Hematopoietic multipotent progenitor cell treated with erythropoietin and hydrocortisone succinate and interleukin-3 and kit ligand, for 4 days (in vitro differentiated cells): ENCODE measurements around the gene GPHA2.

Experiments
- DNase-seq: peaks from one replicate; pipeline ENCODE4 v3.0.0-alpha.2; 2015

GPHA2 gene

GRCh38 chr11:64909653-64910343 lies 25.9 kb downstream of the GPHA2 start:
- no peak for DNase-seq

DNA sequence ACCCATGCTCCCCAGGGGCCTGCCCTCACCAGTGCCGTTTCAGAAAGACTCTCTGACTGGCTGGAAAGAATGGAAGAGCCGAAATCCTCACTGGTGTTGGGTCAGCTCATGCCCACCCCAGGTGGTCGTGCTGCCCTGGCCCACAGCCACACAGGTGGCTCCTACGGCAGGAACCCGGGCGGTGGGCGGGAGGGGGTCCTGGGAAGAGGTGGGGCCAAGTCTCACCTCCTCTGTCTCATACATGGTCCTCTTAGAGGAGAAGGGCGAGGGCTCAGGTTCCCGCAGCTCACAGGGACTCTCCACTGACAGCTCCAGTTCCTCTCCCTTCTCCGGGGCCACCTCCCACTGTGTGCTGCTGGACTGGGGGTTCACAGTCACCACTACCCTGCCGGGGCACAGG lies 26.9 kb downstream of the GPHA2 start:
- no peak for DNase-seq

DNA sequence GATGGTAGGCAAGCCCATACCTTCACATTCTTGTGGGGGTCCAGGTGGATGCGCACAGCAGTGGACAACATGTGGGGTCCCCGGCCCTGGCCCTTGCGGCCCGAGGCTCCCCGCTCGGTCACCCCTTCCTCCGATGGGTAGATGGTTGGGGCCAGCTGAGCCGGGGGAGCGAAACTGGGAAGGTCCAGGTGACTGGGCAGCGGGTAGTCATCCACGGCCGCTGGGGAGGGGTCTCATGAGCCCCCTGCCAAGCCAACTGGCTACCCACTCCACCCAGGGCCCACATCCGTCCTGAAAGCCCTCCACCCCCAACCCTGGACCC lies 29.4 kb downstream of the GPHA2 start:
- DNase-seq, result no peak

DNA sequence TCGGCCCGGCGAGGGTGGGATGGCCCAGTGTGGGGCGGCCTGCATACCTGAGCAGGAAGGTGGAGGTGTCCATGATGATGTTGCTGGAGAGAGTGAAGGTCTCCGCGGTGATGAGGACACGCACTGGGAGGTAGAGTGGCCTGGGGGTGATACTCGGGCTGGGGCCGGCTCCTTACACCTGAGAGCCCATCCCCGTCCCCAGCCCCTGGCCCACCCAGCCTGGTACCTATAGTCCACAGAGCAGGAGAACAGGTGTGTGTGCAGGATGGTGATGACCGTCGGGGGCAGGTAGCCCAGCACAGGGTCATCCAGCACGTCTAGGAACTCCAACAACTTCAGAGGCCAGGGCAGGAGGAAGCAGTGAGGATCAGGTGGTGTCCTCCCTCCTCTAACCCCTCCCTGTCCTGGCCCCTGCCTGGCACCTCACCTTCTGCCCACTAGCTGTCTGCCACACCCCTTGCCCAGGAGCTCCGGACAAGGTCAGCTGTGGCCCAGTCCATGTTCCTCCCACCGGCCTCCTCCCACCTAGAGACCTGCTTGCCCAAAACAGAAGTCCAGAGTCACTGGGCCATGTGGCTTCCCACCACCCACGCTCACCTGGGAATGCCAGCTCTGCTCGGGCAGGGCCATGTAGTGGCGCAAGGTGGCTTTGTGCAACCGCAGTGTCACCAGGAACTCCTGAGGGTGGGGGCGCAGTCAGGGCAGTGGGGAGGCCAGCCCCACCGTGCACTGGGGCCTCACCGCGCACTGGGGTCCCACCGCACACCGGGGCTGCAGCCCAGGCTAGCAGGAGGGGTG lies 30.0 kb downstream of the GPHA2 start:
- DNase-seq, result no peak

DNA sequence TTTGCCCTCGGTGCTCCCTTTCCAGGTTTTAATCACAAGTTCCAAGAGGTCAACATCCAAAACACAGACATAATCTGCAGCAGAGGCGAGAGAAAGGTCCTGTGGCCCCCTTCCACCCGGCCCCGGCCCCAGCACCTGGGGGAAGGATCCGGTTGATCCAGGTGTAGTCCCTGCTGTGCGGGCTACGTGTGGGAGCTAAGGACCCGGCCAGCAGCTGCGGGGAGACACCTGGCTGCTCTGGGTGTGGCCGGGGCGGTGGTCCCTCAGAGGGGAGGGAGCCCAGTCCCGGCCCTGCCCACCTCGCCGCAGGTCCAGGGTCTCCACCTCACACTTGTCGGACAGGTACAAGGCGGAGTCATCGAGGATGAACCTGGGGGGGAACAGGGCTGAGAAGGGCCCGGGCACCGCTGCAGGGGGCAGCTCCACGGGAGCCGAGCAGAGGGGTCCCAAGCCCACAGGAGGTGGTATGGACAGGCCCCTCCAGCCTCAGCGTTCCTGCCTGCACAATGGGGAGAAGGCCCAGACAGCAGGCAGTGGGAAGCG lies 32.3 kb downstream of the GPHA2 start:
- no peak for DNase-seq

DNA sequence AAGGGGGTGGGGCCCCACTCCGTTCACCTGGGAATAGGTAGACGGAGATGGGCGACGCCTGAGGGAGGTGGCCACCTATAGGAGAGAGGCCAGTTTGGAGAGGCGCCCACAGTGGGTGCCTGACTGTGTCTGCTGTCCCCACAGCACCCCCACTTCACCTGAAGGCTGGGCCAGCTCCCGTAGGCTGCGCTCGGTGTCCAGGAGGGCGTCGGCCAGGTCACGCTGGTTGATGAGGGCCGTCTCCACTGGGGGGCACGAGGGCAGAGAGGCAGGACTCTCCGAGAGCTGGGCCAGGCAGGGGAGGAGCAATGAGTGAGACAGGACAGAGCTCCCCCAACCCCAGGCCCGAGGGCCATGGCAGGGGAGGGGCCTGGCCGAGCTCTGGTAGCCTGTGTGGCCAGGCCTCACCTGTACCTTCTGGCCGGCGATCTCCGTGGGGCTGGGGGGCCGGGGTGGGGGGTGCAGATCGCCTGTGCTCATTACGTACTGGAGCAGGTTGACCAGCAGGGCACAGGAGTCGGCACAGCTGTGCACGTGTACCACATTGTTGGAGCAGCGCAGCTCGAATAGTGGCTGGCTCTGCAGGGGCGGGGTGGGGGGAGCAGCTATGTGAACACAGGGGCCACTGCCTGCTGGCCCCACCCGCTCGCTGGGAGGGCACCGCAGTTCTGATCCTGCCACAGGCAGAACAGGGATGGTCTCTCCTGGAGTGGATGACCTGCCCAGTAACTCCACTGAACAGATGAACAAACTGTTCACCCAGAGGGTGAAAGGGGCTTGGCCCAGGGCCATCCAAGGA lies 33.4 kb downstream of the GPHA2 start:
- DNase-seq, result no peak

DNA sequence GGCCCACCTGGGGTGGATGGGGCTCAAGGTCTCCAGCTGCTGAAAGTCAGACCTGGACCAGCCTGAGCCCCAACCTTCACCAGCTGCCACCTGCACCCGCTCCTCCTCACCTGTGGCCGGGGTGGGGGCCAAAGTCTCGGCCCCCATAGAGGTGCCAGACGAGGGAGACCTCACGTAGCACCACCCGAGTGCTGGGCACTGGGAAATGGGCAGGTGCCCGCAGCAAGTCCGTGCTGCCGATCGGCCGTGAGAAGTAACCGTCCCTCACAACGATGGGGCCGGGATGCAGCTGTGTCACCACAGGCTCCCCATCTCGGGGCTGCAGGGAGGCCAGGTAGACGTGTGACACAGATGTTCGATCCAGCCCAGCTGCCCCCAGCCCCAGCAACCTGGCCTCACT lies 34.9 kb downstream of the GPHA2 start:
- DNase-seq, result no peak

DNA sequence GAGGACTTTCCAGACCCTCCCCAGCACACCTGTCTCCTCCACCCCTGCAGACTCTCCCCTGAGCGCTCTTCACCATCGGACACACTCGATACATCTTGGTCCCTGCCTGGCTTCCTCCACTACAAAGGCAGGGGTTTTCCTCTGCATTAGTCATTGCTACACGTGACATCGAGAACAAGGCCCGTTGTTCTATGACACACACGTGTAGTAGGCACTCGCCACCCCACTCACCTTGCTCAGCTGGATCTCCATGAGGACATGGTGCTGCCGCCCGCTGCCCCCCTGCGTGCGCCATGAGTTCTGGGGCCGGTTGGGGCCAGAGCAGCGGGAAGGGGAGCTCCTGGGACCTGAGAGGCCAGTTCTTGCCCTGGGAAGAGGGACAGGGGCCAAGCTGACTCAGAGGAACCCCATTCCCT lies 35.4 kb downstream of the GPHA2 start:
- no peak for DNase-seq

DNA sequence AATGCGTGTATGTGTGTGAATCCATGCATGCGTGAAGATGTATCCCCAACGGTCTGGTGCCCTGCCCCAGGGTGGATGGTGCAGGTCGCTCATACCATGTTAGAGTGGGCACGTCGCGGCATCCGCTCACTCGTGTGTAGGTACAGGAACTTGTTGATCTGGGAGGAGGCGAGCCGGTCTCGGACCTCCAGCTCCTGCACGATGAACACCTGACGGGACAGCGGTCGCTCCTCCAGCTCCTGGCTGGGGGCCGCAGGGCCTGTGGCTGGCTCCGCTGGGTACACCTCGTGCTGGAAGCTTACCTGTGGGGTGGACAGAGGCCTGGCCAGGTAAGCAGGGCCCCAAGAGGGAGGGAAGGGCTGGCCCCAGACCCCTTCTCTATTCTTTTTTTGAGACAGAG lies 37.2 kb downstream of the GPHA2 start:
- DNase-seq, result no peak

- no peak for DNase-seq
Measured at GRCh38 chr11:64898076-64898445, 37.6 kb downstream of the GPHA2 start.

GRCh38 chr11:64897381-64898075 lies 38.2 kb downstream of the GPHA2 start:
- DNase-seq, result no peak

GRCh38 chr11:64896448-64897022 lies 39.2 kb downstream of the GPHA2 start:
- no peak for DNase-seq

GRCh38 chr11:64894812-64895452 lies 40.8 kb downstream of the GPHA2 start:
- no peak for DNase-seq

GRCh38 chr11:64894070-64894811 lies 41.5 kb downstream of the GPHA2 start:
- peak; percentile 94 for DNase-seq

GRCh38 chr11:64893194-64894069 lies 42.3 kb downstream of the GPHA2 start:
- DNase-seq, result no peak

- DNase-seq, result no peak
Measured at GRCh38 chr11:64892838-64893193, 42.9 kb downstream of the GPHA2 start.

DNA sequence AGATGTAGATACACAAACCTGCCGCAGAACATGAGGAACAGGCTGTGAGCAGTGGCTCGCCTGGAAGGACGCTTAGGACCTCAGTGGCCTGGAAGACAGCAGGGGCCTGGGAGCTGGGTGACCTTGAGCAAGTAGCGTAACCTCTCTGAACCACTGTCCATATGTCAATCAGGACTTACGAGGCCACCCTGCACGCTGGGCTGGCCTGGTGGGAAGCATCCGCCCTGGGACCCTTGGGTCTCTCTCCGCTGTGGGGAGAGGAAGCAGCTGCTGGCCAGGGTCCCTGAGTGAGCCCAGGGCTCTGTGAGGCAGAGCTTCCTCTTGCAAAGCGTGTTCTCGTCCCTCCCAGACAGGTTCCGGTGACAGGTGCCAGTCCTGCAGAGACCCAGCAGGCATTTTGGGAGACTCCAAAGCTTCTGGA lies 43.3 kb downstream of the GPHA2 start:
- DNase-seq, result no peak

DNA sequence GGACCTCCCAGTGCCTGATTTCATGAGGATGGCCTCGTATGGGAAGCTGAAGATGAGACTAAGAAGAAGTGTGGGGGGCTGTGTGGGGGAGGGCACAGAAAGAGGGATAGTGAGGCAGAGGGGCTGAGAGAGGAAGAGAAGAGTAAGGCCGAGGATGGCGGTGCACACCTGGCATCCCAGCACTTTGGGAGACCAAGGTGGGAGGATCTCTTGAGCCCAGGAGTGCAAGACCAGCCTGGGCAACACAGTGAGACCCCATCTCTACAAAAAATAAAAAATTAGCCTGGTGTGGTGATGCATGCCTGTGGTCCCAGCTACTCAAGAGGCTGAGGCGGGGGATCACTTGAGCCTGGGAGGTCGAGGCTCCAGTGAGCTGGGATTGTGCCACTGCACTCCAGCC lies 43.8 kb downstream of the GPHA2 start:
- DNase-seq, result no peak

- DNase-seq, result no peak
Measured at GRCh38 chr11:64891215-64891848, 44.4 kb downstream of the GPHA2 start.

DNA sequence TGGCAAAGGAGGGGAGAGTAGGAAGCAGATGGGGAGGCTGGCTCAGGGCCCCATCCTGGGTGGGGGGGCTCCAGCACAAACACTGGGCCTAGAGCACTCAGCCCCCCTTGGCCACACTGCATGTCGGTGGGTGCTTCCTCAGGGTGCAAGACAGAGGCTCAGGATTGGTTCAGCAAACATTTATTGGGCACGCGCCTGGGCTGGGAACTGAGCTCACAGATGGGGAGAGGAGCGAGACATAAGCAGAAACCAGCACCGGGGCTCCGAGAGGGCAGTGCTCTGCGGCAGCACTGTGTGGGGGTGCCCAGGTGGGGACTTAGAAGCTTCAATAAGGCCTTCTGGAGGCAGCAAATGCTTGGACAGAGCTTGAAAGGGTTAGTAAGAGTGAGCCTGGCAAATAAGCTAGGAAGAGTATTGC lies 45.2 kb downstream of the GPHA2 start:
- no peak for DNase-seq
